Activated naive CD8-positive, alpha-beta T cell treated with anti-CD3 and anti-CD28 coated beads, Interleukin-2, amount 50 U/mL, for 16 hours (primary cell): ENCODE results near the gene ISOC2.
"Not testable (repeated sequence)": the region's sequence is repeated elsewhere in the genome, so short reads cannot be mapped to it uniquely, and the experiment has no call there.

Experiments
- DNase-seq: peaks from one replicate; pipeline ENCODE4 v3.0.0-alpha.2; 2020; ENCODE audit warnings: low read depth, low spot score

The ISOC2 gene

GRCh38 chr19:55461259-55461973, at the start of gene ISOC2:
ISOC2 (minus strand) TSS chr19:55461642; CDS start chr19:55456486, 5,156 bp downstream.
- DNase-seq: peak; percentile 100

GRCh38 chr19:55508120-55508519, 46.7 kb upstream of the ISOC2 start:
- DNase-seq: no peak

GRCh38 chr19:55504981-55505380, 43.5 kb upstream of the ISOC2 start:
- DNase-seq: no peak

GRCh38 chr19:55504252-55504603, 42.8 kb upstream of the ISOC2 start:
- no peak for DNase-seq

- peak; percentile 86 for DNase-seq
Observed at GRCh38 chr19:55503502-55504251, 42.2 kb upstream of the ISOC2 start.

GRCh38 chr19:55503157-55503501, 41.7 kb upstream of the ISOC2 start:
- no peak for DNase-seq

GRCh38 chr19:55502197-55502952, 40.9 kb upstream of the ISOC2 start:
- DNase-seq: no peak

- DNase-seq: no peak
Observed at GRCh38 chr19:55500368-55500952, 39.0 kb upstream of the ISOC2 start.

- DNase-seq: no peak
Observed at GRCh38 chr19:55498246-55498840, 36.9 kb upstream of the ISOC2 start.

- DNase-seq: no peak
Observed at GRCh38 chr19:55497763-55498162, 36.3 kb upstream of the ISOC2 start.

GRCh38 chr19:55496820-55497219, 35.4 kb upstream of the ISOC2 start:
- DNase-seq: not testable (repeated sequence)

GRCh38 chr19:55495646-55496349, 34.4 kb upstream of the ISOC2 start:
- DNase-seq: no peak

- DNase-seq: no peak
Observed at GRCh38 chr19:55494172-55494761, 32.8 kb upstream of the ISOC2 start.

- no peak for DNase-seq
Observed at GRCh38 chr19:55493645-55494171, 32.3 kb upstream of the ISOC2 start.

- DNase-seq: no peak
Observed at GRCh38 chr19:55493052-55493644, 31.7 kb upstream of the ISOC2 start.

- DNase-seq: no peak
Observed at GRCh38 chr19:55492362-55492944, 31.0 kb upstream of the ISOC2 start.

- DNase-seq: no peak
Observed at GRCh38 chr19:55491546-55492360, 30.3 kb upstream of the ISOC2 start.

GRCh38 chr19:55490478-55491432, 29.3 kb upstream of the ISOC2 start:
- DNase-seq: no peak
